AG09319 (cell line): ENCODE data around the gene ANO7.

Source experiments
- DNase-seq: peaks from one replicate; pipeline ENCODE4 v3.0.0-alpha.2; 2010; ENCODE audit warnings: low read depth; ENCODE audit errors: extremely low read depth
- CTCF ChIP-seq: IDR thresholded peaks from 2 replicates; pipeline ENCODE4 v1.5.1; 2011; ENCODE audit warnings: low read depth, mild to moderate bottlenecking, inconsistent platforms, low read length, moderate library complexity

ANO7 gene

GRCh38 chr2:241237047-241237446 lies 48.6 kb downstream of the ANO7 start:
- DNase-seq, result no peak

GRCh38 chr2:241237949-241238371 lies 49.5 kb downstream of the ANO7 start:
- no peak for DNase-seq
- no peak for TF ChIP-seq CTCF

More at GRCh38 chr2:241237047-241237446, 48.6 kb downstream of the ANO7 start:
- no peak for TF ChIP-seq CTCF

- TF ChIP-seq CTCF, result no peak
- no peak for DNase-seq
These were observed 50.3 kb downstream of the ANO7 start for GRCh38 chr2:241238693-241239198.

- no peak for TF ChIP-seq CTCF
These were observed 51.2 kb downstream of the ANO7 start for GRCh38 chr2:241239552-241240202.

GRCh38 chr2:241240320-241241004 lies 52.0 kb downstream of the ANO7 start:
- no peak for TF ChIP-seq CTCF
- no peak for DNase-seq

More at GRCh38 chr2:241239552-241240202, 51.2 kb downstream of the ANO7 start:
- DNase-seq, result no peak

GRCh38 chr2:241241669-241242068 lies 53.2 kb downstream of the ANO7 start:
- no peak for TF ChIP-seq CTCF
- DNase-seq, result no peak

GRCh38 chr2:241242306-241242705 lies 53.8 kb downstream of the ANO7 start:
- no peak for DNase-seq
- no peak for TF ChIP-seq CTCF
